Measurements from ENCODE around the gene LUZP1.

LUZP1 gene

GRCh38 chr1:23150742-23151141, 17.9 kb downstream of the LUZP1 start:
- no peak for DNase-seq

DNA sequence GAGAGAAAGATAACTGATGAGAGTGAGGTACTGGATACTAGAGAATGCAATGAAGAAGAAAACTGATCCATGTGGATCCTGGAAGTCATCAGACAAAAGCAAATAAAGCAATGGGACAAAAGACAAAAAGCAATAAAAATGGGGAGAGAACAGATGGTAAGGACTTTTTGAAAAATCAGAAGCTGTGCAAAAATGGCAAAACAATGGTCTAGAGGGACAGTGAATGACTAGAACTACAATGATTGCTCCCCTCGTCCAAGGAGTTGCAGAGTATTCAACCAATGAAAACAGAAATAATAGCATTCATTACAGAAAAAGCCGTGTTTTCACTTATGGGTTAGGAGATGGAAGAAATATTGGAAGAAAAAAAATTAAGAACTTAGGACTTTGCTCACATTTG, 18.5 kb downstream of the LUZP1 start:
- DNase-seq, result no peak

DNA sequence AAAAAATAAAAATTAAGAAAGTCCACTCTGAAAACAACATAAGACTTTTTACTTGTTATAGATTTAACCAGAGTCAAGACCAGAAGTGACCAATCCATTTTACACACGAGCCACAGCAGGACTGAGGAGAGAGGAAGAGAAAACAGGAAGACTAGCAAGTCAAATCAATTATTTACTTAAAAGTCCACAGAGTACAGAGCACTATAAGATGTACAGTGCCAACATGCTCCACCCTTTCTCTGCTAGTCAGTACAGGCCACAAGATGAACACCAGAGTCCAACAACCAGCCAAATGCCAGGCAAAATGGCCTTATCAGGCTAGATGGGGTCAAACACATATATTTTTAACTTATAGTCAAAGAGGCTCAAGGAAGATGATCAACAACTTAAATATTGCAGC, 19.5 kb downstream of the LUZP1 start:
- peak; percentile 41 for DNase-seq

DNA sequence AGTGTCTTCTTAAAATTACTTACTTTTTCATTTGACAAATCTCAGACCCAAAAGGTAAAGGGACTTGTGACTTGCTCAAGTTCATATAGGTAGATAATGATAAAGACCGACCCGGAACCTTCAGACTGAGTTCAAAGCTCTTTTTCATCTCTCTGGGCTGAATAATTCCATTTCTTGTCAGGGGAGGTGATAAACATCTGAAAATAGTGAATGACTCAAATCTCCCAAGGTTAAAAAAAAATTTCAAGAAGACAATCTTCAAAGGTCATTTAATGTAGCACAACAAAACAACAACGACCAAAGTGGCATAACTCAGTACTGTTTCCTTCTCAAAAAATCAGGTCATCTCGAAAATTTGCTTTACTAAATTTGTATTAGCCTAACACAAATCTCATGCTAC, 20.6 kb downstream of the LUZP1 start:
- DNase-seq, result no peak

GRCh38 chr1:23140940-23141596, 27.6 kb downstream of the LUZP1 start:
- no peak for DNase-seq

- no peak for DNase-seq
These were observed 33.4 kb downstream of the LUZP1 start for GRCh38 chr1:23135268-23135667.

GRCh38 chr1:23134055-23134454, 34.6 kb downstream of the LUZP1 start:
- no peak for DNase-seq

DNA sequence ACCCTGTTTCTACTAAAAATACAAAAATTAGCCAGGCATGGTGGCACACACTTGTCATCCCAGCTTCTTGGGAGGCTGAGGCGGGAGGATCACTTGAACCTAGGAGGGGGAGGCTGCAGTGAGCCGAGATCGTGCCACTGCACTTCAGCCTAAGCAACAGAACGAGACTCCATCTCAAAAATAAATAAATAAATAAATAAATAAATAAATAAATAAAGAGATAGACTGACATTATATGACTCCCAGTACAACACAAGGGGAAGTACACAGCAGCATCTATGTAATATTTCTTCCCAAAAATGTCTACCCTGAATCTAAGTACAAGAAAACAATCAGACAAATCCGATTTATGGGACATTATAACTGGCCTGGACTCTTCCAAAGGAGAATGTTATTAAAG, 35.1 kb downstream of the LUZP1 start:
- no peak for DNase-seq

DNA sequence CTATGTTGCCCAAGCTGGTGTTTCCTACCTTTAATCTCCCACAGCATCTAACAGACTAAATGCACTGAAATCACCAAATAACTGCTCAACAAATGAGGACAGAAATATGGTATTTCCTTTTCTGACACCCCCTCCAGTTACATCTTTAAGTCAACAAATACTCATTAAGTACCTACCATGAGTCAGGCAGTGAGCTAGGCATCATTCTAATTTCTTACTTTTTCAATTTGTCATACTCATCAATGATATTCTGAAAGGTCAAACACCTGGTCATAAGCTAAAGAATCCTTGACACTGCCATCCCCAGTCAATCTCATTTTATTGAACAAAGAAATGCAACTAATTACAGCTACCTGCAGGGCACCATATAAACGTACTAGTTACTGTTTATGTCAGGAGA, 36.6 kb downstream of the LUZP1 start:
- no peak for DNase-seq

GRCh38 chr1:23129846-23130245, 38.8 kb downstream of the LUZP1 start:
- DNase-seq, result no peak

DNA sequence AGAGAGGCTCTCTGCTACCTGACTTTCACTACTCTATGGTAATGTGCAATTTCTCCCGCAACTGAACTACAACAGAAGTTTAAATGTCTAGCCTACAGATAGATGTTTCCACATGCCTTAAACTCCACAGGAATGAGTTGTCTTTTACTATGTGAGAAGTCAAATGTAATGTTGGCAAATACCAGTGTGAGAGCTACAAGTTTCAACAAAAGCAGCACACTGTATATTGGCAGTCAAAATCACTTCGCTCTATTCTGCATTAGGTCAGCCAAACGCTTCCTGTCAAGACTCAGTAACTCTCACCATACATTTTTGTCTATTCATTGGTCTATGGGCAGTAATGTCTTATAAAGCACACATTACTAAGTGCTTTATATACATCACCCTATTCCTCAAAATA, 41.9 kb downstream of the LUZP1 start:
- no peak for DNase-seq

GRCh38 chr1:23126200-23126599, 42.5 kb downstream of the LUZP1 start:
- DNase-seq, result no peak

DNA sequence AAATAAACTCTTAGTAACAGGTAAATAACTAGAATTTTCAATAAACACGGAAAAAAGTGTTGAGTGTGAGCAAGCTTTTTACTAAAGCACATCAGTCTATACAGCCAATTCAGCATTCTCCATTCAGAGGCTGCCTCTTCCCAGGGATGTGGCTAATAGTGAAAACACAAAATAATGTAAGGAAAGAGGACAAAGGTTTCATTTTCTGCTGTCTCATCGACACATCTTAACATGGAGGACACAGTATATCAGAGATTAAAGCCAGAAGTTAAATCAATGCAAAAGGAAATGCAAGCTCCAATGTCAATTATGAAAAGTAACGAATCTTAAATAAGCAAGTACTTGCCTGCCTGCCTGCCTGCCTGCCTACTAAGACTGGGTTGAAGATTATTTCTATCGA, 43.2 kb downstream of the LUZP1 start:
- no peak for DNase-seq

DNA sequence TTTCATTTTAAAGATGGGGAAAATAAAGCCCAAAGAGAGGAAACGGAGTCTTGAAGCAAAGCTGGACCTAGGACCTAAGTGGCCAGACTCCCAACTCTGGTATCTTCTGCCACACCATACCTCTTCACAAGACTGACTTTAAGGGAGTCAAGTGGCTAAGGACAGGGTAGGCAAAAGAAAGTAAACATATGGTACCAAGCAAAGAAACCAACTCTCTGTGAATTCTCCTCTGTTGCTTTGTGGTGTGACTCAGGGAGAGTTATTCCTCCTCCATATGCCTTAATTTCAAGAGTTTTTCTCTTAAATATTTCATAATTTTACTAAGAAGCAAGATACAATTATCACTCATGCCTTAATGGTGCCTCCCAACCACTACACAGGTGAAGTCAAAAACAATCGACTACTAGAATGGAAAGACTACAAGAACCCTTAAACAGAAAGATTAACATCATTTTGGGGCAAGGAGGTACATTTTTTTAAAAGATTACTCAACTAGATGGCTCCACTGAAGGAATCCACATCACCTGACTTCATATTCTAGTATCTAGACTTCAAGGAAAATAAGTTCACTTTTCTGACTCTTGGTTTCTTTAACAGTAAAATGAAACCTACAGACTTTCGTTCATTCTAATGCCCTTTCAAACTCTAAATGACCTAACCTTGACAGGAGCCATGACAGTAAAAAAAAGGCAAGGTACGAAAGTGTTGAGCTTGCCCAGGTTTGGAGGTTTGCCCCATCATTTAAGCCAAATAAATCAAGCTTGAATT, 44.2 kb downstream of the LUZP1 start:
- DNase-seq, result no peak

DNA sequence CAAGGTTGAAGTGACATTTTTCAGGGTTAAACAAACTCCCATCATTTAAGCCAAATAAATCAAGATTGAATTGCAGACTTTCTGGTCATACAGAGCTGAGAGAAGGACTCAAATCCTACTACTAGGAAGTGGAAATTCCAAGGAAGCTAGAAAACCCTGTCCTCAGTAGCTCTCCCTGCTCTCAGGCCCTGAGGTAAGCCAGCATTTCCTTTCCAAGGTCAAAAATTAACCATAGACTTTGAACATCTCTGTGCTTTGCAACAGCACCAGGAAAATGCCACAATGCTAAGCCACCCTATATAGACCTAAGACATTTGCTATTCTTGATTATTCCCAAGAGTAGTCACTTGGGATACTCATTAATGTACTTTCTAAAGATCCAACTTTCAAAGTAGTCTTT, 45.1 kb downstream of the LUZP1 start:
- no peak for DNase-seq

DNA sequence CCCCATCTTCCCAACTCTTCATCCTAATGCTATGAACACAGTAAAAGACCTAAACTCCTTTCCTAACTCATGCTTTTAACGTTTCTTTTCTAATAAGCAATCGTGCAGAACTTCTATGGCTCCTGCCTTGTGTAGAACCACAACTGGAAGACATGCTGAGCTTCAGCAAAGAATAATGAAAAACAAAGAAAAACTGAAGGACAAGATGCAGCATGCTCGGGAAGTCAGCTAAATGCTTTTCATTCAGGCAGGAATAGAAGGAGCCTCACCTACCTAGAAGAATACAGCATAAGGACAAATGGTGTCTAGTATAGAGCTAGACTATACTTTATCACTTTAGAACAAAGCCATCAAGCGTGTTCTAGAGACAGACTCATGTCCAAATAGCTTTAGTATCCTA, 45.9 kb downstream of the LUZP1 start:
- DNase-seq, result no peak

DNA sequence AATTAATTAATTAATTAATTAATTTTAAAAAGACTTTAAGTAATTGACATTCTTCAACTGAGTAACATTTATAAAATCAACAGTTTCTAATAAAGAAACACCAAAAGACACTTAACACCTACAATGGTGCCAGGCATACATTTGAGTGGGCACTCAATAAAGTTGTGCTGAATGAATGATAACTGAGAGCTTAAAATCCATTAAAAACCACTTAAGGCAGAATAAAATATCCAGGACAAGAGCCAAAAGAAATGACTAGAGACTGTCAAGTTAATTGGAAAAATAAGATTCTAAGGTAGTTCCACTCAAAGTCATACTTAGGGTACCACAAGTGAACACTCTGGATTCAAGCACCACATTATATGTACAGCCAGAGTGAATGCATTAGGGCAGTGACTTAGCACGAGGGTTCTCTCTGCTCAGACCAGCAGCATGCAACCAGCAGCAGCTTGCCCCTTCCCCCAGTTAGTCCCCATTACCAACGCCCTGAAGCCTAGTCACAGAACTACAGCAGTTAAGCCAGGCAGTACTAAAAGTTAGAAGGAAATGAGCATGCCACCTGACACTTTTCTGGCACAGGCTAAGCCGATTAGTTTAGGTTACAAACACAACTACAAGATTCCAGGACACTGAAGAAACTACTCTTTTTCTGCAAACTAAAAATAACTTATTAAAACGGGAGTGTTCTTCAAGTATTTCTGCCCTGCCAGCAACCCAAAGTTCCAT, 46.5 kb downstream of the LUZP1 start:
- DNase-seq, result no peak

- DNase-seq, result no peak
These were observed 48.3 kb downstream of the LUZP1 start for GRCh38 chr1:23120383-23120782.

- DNase-seq, result peak; percentile 65
These were observed 49.5 kb downstream of the LUZP1 start for GRCh38 chr1:23118957-23119792.

GRCh38 chr1:23118407-23118806, 50.2 kb downstream of the LUZP1 start:
- no peak for DNase-seq

DNA sequence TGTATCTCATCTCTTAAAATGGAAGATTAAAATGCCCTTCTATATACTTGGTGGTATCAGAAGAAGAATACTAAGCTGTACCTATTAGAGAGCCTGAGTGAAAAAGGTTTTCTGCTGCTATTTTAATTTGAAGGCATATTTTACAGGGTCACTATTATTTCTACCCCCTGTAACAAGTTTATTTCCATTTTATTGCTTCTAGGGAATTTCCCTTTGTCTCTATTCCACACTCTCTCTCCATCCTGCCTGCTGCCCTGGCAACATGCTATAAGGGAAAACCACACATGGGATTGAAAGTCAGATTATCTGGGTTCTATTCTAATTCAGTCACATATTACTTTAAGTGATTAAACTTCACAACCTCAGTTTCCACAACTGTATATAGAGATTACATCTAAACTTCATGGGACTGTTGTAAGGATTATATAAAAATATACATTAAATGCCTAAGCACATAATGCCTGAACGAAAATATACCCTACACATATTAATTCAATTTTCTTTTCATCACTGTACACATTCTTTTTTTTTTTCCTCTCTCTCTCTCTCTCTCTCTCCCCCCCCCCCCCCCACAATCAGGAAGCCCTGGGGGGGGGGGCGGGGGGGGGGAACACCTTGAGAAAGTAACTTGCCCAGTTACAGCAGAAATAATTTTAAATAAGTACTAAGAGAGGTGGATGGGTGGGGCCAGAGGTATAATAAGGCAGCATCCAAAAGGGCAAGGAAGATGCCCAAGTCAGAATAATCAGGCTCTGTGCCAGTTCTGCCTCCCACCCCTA, 51.5 kb downstream of the LUZP1 start:
- no peak for DNase-seq

GRCh38 chr1:23116216-23116836, 52.3 kb downstream of the LUZP1 start:
- no peak for DNase-seq
